Motor neuron (in vitro differentiated cells): Measurements from ENCODE around the gene SDR42E2. TPM values are rescaled to one million over a fixed set of nuclear protein-coding genes. Genes with fewer than 3 reads are reported as not detected.
"Not testable (repeated sequence)": the region's sequence is repeated elsewhere in the genome, so short reads cannot be mapped to it uniquely, and the experiment has no call there.

Source experiments
- ATAC-seq, 8 experiments: fragments of 200-7000 bp; cut with Tn5 transposase; replicated peaks in 6 of 8; 2 replicates each; pipeline ENCODE4 v1.8.0; 2021; ENCODE audit warnings: mild to moderate bottlenecking in 8 of 8, moderate library complexity in 8 of 8
- H3K27ac ChIP-seq, 2 donors: fragments of 250-450 bp; sonication (Bioruptor Pico); 2 replicates each; pipeline ENCODE4 v1.9.0; 2021; ENCODE audit warnings: antibody characterized with exemption in 2 of 2, mild to moderate bottlenecking in 2 of 2, moderate library complexity in 1 of 2
- H3K4me1 ChIP-seq, 2 donors: fragments of 250-450 bp; sonication (Bioruptor Pico); replicated peaks in 1 of 2; 2 replicates each; pipeline ENCODE4 v1.6.1; 2021; ENCODE audit warnings: antibody characterized with exemption in 2 of 2, mild to moderate bottlenecking in 2 of 2, moderate library complexity in 1 of 2
- H3K4me3 ChIP-seq, 5 donors: fragments of 250-450 bp; sonication (Bioruptor Pico); 2 replicates each; pipeline ENCODE4 v1.9.0; 2021; ENCODE audit warnings: antibody characterized with exemption in 5 of 5, mild to moderate bottlenecking in 5 of 5, moderate library complexity in 4 of 5
- WGBS, 10 experiments: fragments of 450-650 bp; shearing (Covaris generic); methylation state at CpG; one replicate each; pipeline ENCODE4 v1.0.0; 2022; 5-methylcytosine and 5-hydroxymethylcytosine counted together
- in situ Hi-C, 9 experiments: fragments of 400-800 bp; cut with MboI; loops; one replicate each; pipeline ENCODE4 v1.15.0; 2021; ENCODE audit warnings: low sequenced_read_pairs in 9 of 9, low pct_unique_long_range_greater_than_20kb in 2 of 9; ENCODE audit not compliant: unreplicated experiment in 9 of 9
- total RNA-seq, 8 experiments: library from RNA; unstranded; fragments of 300-600 nt; gene quantifications; 2 replicates each; pipeline versions ENCODE4 v1.2.3 to v1.2.4, GENCODE V29; 2022

Gene SDR42E2
- total RNA-seq, 8 experiments from 2014 or later: 0.05 to 0.81 (median 0.17) TPM

DNA sequence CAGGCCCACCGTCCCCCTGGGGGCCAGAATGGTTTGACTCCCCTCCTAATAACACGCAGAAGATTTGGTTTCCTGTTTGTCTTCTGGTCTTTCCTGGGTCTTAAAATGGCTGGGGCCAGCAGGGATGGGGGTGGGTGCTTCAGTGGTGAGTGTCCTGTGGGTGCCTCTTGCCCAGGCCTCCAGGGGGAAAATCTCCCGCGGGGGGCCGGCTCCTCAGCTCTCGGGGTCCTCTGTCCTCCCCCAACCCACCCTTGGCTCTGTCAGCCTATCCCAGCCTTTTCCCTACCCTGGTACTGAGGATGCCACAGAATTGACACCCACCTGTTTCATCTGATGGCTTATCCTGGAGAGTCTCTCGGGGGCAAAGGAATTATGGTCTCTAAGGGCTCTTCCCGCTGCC is 23.8 kb upstream of the SDR42E2 start:
- Histone ChIP-seq H3K4me1 (no peaks in the 10 kb centered on the region), H3K4me3 (no peak overlapping the region), H3K27ac (no peak overlapping the region)
- no peak for ATAC-seq
- in situ Hi-C loops: loop anchor here in 1 of 9 experiments (25.0 kb wide), 1 partner anchor 476 kb away; the partner anchor contains the start of genes IGSF6 and OTOA
- WGBS, 10 experiments: 60 to 81% methylated on average over 1 to 6 of the region's 8 CpGs; no CpG with 5 or more reads in 8 of the 10 experiments

DNA sequence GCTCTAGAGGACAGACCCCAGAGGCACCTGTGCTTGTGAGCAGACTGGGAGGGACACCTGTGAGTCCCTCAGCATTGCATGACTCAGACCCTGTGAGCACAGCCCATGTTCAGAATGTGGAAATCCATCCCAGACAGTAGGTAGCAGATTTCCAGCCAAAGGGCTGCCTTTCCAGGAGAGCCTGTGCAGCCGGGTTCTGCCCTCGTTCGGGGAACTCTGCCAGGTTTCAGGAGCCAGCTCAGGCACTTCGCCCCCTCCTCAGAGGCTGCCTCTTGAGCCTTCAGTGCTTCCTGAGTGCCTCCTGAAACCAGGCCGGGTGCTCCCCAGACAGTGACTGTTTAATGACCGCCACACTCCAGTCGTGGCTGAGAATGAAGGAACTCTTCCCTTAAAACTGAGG is 23.3 kb upstream of the SDR42E2 start:
- 20 to 40% methylated on average over 1 of the region's 7 CpGs; no CpG with 5 or more reads in 8 of the 10 experiments for WGBS, 10 experiments
- no peak for ATAC-seq
- in situ Hi-C loops: loop anchor here in 1 of 9 experiments (25.0 kb wide), 1 partner anchor 477 kb away; the partner anchor contains the start of genes IGSF6 and OTOA

DNA sequence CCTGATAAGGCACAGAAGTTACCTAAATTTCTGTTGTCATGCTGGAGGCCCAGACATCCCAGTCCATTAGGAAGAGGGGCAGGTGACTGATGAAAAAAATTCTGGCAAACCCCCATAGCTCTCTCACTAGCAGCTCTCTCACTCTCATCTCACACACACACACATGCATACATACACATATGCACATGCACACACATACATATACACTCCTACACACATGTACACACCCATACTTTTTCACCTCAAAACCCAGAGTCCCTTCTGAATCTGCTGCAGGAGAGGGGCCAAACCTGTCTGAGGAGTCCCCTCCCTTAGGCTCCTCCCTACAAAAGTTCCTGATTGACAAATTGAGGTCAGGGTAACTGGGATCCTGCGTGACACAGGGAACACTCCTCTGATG is 22.6 kb upstream of the SDR42E2 start:
- Histone ChIP-seq H3K27ac (no peak overlapping the region), H3K4me3 (no peak overlapping the region), H3K4me1 (no peaks in the 10 kb centered on the region)
- in situ Hi-C loops: loop anchor here in 1 of 9 experiments (25.0 kb wide), 1 partner anchor 477 kb away; the partner anchor contains the start of genes IGSF6 and OTOA
- WGBS, 10 experiments: 45 to 100% (median 80%) methylated on average over 1 of the region's 1 CpG; no CpG with 5 or more reads in 5 of the 10 experiments
- ATAC-seq: no peak

More for the DNA sequence above, 23.3 kb upstream of the SDR42E2 start:
- Histone ChIP-seq H3K4me3 (no peak overlapping the region), H3K4me1 (no peaks in the 10 kb centered on the region), H3K27ac (no peak overlapping the region)

DNA sequence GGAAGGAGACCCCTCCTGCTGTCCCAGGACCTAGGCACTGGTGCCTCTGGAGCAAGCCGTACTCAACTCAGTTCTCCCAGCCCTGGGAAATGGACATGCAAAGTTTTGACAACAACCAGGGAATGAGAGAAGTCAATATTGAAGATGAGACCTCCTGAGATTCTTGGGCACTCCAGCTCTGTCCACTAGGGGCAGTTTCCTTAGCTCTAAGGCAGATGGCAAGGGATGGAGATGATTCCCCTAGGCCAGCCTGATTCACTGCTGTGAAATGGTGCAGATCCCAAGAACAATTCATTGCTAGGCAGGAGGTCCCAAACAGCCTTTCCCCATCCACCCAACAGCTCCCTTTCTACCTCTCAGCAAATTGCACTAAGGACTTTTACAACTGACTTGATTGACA is 20.5 kb upstream of the SDR42E2 start:
- no peak overlapping the region for H3K4me3 ChIP-seq
- H3K4me1 ChIP-seq: no peaks in the 10 kb centered on the region
- 80 to 86% methylated on average over 1 of the region's 1 CpG; no CpG with 5 or more reads in 8 of the 10 experiments for WGBS, 10 experiments
- ATAC-seq: peak in 3 of 8 experiments; percentile 33 to 79 (median 53)
- H3K27ac ChIP-seq: no peak overlapping the region
- in situ Hi-C loops: loop anchor here in 1 of 9 experiments (25.0 kb wide), 1 partner anchor 479 kb away; the partner anchor contains the start of genes IGSF6 and OTOA

DNA sequence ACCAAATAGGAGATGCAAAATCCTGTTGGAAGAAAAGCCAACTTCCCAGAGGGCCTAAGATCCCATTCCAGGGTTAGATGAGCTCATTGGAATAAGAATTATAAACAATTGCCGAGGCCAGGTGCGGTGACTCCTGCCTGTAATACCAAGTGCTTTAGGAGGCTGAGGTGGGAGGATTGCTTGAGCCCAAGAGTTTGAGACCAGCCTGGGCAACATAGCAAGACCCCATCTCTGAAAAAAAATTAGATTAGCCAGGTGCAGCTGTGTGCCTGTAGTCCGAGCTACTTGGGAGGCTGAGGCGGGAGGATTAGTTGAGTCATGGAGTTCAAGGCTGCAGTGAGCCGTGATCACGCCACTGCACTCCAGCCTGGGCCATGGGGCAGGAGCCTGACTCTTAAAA is 17.8 kb upstream of the SDR42E2 start:
- ATAC-seq: no peak
- no peak overlapping the region for H3K27ac ChIP-seq
- H3K4me3 ChIP-seq: no peak overlapping the region
- in situ Hi-C loops: loop anchor here in 1 of 9 experiments (25.0 kb wide), 1 partner anchor 482 kb away; the partner anchor contains the start of genes IGSF6 and OTOA
- no peaks in the 10 kb centered on the region for H3K4me1 ChIP-seq
- 38 to 92% (median 78%) methylated on average over 2 to 5 of the region's 6 CpGs; no CpG with 5 or more reads in 3 of the 10 experiments for WGBS, 10 experiments

DNA sequence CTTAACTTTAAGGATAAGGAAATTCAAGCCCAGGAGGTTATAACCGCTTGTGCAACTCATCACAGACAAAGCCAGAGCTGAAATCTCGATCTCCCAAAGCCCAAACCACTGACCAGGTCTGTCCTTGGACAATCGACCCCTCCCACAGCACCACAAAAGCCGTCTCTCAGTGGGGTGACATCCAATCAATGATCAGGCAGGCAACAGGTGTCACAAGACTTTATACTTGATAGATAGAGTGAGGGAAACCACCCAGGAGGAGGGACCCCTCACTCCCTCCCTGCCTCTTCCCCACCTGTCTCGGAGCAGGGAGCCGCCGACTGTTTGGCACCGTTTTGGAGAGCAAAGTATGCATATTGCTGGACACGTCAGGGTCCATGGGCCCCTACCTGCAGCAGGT is 14.5 kb upstream of the SDR42E2 start:
- in situ Hi-C loops: loop anchor here in 1 of 9 experiments (25.0 kb wide), 1 partner anchor 486 kb away; the partner anchor contains the start of genes IGSF6 and OTOA
- no peak overlapping the region for H3K27ac ChIP-seq
- 0 to 76% (median 42%) methylated on average over 1 to 8 of the region's 9 CpGs; no CpG with 5 or more reads in 1 of the 10 experiments for WGBS, 10 experiments
- H3K4me1 ChIP-seq: no peaks in the 10 kb centered on the region
- no peak for ATAC-seq
- H3K4me3 ChIP-seq: no peak overlapping the region

DNA sequence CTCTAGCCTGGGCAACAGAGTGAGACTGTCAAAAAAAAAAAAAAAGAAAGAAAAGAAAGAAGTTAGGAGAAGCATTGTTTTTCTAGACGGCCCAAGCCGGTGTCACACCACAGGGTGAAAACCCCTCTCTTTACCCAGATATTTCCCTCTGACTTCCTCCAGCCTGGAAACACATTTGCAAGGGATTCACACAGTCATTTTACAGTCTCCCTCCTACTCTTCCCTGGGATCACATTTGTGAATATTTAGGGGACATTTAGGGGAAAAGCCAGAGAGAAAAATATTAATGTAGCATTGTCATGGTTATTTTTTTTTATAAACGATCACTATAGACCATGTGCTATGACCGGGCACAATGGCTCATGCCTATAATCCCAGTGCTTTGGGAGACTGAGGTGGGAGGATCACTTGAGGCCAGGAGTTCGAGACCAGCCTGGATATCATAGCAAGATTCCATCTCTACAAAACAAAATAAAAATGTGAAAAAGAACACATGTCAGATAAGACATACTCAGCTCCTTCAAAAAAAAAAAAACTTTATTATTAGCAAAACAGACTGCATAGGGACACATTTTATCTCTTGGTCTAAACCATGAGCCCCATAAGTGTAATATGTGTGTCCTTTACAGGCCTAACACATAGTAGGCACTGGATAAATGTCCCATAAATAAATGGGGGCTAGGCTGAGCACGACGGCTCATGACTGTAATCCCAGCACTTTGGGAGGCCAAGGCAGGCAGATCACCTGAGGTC is 10.9 kb upstream of the SDR42E2 start:
- no peak overlapping the region for H3K4me3 ChIP-seq
- 27 to 82% (median 65%) methylated on average over 1 to 7 of the region's 7 CpGs; no CpG with 5 or more reads in 1 of the 10 experiments for WGBS, 10 experiments
- no peak overlapping the region for H3K27ac ChIP-seq
- in situ Hi-C loops: loop anchor here in 1 of 9 experiments (25.0 kb wide), 1 partner anchor 89 kb away; no protein-coding TSS in a partner anchor
- H3K4me1 ChIP-seq: no peaks in the 10 kb centered on the region
- ATAC-seq: no peak

DNA sequence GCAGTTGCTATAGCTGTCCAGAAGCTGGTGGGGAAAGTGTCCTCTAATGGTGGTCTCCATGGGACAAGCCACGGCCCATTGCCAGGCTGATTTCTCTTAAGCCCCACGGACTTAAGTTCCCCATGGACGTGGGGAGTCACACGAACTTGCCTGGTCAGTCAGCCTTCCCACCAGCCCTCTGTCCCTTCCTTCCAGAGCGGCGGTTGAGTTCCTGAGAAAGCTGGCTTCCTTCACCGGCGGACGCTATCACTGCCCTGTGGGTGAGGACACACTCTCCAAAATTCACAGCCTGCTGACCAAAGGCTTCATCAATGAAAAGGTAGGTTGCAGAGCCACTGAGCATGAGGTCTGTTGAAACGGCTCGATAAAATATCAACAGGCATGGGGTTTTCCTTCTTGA is 10.0 kb upstream of the SDR42E2 start:
- no peak for ATAC-seq
- Histone ChIP-seq H3K27ac (no peak overlapping the region), H3K4me3 (no peak overlapping the region), H3K4me1 (no peaks in the 10 kb centered on the region)
- in situ Hi-C loops: loop anchor here in 1 of 9 experiments (25.0 kb wide), 1 partner anchor 90 kb away; no protein-coding TSS in a partner anchor
- 20 to 100% (median 73%) methylated on average over 1 to 10 of the region's 11 CpGs; no CpG with 5 or more reads in 4 of the 10 experiments for WGBS, 10 experiments

DNA sequence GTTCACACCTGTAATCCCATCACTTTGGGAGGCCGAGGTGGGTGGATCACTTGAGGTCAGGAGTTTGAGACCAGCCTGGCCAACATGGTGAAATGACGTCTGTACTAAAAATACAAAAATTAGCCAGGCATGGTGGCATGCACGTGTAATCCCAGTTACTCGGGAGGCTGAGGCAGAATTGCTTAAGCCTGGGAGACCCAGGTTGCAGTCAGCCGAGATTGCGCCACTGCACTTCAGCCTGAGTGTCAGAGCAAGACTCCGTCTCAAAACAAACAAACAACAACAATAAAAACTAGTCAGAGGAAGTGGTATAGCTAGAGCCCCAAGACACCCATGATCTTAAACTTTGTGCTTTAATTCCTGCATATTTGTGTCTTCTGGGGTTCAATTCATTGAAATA is 9.2 kb upstream of the SDR42E2 start:
- 42 to 100% (median 78%) methylated on average over 1 to 7 of the region's 7 CpGs; no CpG with 5 or more reads in 5 of the 10 experiments for WGBS, 10 experiments
- not testable (repeated sequence) for H3K4me3 ChIP-seq, ATAC-seq, H3K27ac ChIP-seq, H3K4me1 ChIP-seq
- in situ Hi-C loops: loop anchor here in 1 of 9 experiments (25.0 kb wide), 1 partner anchor 91 kb away; no protein-coding TSS in a partner anchor

DNA sequence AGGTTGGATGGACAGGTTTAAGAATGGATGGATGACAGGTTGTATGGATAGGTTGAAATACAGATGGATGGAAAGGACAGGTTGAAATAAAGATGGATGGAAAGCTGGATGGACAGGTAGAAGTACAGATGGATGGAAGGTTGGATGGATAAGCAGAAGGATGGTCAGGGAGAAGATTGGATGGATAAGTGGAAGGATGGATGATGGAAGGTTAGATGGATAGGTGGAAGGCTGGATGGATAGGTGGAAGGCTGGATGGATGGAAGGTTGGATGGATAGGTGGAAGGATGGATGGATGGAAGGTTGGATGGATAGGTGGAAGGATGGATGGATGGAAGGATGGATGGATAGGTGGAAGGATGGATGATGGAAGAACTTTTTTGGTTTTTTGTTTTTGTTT is 905 bp upstream of the SDR42E2 start:
- Histone ChIP-seq H3K4me3 (no peak overlapping the region), H3K27ac (no peak overlapping the region), H3K4me1 (no peaks in the 10 kb centered on the region)
- no peak for ATAC-seq
- in situ Hi-C loops: loop anchor here in 1 of 9 experiments (25.0 kb wide), 1 partner anchor 99 kb away; no protein-coding TSS in a partner anchor

DNA sequence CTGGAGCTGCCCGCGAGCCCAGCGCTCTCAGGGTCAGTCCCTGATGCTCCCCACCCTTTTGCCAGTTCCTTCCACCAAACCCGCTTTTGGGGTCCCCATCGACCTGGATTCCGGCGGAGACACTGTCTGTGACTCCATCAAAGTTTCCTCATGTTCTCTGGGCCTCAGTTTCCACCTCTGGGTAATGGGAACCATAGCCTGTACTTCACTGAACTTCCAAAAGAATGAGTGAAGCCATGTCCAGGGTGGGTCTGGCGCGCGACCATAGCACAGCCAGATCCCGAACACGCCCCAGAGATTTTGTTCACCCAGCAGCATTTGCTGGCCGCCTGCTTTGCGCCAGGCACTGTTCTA is 327 bp downstream of the SDR42E2 start:
- ATAC-seq: no peak
- no peak overlapping the region for H3K27ac ChIP-seq
- 0 to 85% (median 62%) methylated on average over 1 to 4 of the region's 14 CpGs; no CpG with 5 or more reads in 5 of the 10 experiments for WGBS, 10 experiments
- in situ Hi-C loops: loop anchor here in 1 of 9 experiments (25.0 kb wide), 1 partner anchor 100 kb away; no protein-coding TSS in a partner anchor
- no peak overlapping the region for H3K4me3 ChIP-seq
- no peaks in the 10 kb centered on the region for H3K4me1 ChIP-seq

DNA sequence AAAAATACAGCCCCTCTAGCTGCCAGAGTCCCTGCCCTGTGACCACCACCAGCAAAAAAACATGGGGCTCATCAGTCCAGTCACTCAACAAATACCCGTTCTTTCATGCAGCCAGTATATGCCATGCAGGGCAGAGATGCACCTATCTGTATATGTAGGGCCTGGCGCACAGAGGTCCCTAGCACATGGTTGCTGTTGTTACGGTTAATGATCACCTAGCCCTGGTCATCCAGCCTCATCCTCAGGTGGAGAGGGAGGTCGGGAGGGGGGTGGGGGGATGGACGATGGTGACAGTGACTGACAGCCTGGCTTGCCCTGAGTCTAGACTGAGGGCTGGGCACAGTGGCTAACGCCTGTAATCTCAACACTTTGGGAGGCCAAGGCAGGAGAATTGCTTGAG is 1.5 kb downstream of the SDR42E2 start:
- WGBS, 10 experiments: 40 to 100% (median 100%) methylated on average over 2 to 3 of the region's 6 CpGs; no CpG with 5 or more reads in 7 of the 10 experiments
- Histone ChIP-seq H3K27ac (no peak overlapping the region), H3K4me1 (no peaks in the 10 kb centered on the region), H3K4me3 (no peak overlapping the region)
- no peak for ATAC-seq
- in situ Hi-C loops: loop anchor here in 1 of 9 experiments (25.0 kb wide), 1 partner anchor 102 kb away; no protein-coding TSS in a partner anchor

DNA sequence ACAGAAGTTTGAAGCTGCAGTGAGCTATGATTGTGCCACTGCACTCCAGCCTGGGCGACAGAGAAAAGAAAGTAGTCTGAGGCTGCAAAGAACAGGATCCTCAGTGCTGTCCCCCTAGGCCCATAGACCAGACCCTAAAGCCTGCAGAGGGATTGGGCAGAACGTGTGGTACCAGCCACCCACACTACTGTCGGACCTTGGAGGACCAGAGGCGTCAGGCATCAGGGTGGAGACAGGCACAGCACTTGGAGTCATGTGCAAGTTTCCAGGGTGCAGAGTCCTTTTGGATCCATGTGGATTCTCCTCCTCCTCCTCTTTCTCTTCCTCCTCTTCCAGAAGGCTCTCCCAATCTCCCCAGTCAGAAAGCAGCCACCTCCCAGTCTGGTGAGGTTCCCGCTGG is 2.2 kb downstream of the SDR42E2 start:
- Histone ChIP-seq H3K4me3 (no peak overlapping the region), H3K27ac (no peak overlapping the region), H3K4me1 (no peaks in the 10 kb centered on the region)
- no peak for ATAC-seq
- 70 to 100% (median 90%) methylated on average over 1 to 4 of the region's 5 CpGs; no CpG with 5 or more reads in 7 of the 10 experiments for WGBS, 10 experiments
- in situ Hi-C loops: loop anchor here in 1 of 9 experiments (25.0 kb wide), 1 partner anchor 102 kb away; no protein-coding TSS in a partner anchor
